ENCODE measurements around the gene RNF38. TPM values are rescaled to one million over a fixed set of nuclear protein-coding genes. Genes with fewer than 3 reads are reported as not detected.
"Not testable (repeated sequence)": the region's sequence is repeated elsewhere in the genome, so short reads cannot be mapped to it uniquely, and the experiment has no call there.

The RNF38 gene
- total RNA-seq, 1 donor from 2014 or later, result 16.1 TPM

DNA sequence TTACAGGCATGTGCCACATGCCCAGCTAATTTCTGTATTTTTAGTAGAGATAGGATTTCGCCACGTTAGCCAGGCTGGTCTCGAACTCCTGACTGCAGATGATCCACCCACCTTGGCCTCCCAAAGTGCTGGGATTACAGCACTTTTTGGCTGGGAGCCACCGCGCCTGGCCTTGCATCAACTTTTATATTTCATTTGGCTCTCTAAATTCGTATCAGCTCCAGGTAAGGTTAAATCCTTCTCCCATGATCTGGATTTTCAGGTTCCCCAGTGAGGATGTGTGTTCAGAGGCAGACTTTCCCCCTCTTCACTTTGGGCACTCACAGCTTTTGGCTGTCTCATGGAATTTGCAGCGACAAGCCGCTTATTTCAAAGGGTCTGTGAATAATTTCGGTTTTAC, 16.8 kb upstream of the RNF38 start:
- Histone ChIP-seq H3K4me1 (no peaks in the 10 kb centered on the region), H3K27me3 (no peaks in the 10 kb centered on the region), H3K36me3 (peaks cover 2 to 5% of the 10 kb centered on the region in 2 donors), H3K27ac (no peak overlapping the region), H3K4me3 (no peak overlapping the region), H3K9me3 (no peaks in the 10 kb centered on the region)
- TF ChIP-seq, protein P1, sequence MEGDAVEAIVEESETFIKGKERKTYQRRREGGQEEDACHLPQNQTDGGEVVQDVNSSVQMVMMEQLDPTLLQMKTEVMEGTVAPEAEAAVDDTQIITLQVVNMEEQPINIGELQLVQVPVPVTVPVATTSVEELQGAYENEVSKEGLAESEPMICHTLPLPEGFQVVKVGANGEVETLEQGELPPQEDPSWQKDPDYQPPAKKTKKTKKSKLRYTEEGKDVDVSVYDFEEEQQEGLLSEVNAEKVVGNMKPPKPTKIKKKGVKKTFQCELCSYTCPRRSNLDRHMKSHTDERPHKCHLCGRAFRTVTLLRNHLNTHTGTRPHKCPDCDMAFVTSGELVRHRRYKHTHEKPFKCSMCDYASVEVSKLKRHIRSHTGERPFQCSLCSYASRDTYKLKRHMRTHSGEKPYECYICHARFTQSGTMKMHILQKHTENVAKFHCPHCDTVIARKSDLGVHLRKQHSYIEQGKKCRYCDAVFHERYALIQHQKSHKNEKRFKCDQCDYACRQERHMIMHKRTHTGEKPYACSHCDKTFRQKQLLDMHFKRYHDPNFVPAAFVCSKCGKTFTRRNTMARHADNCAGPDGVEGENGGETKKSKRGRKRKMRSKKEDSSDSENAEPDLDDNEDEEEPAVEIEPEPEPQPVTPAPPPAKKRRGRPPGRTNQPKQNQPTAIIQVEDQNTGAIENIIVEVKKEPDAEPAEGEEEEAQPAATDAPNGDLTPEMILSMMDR (IDR thresholded peaks at IDR 0.05), result no peak
- no peak for DNase-seq (ENCODE audit: low spot score in 2 of 2)
- intact Hi-C loops (cut with DNase I), result no loop called here

- intact Hi-C loops (cut with DNase I), result no loop called here
- DNase-seq (ENCODE audit: low spot score in 2 of 2), result no peak
- Histone ChIP-seq H3K4me3 (no peak overlapping the region), H3K27me3 (no peaks in the 10 kb centered on the region), H3K36me3 (no peaks in the 10 kb centered on the region), H3K9me3 (no peaks in the 10 kb centered on the region), H3K4me1 (no peaks in the 10 kb centered on the region), H3K27ac (no peak overlapping the region)
- TF ChIP-seq, protein P1 (IDR thresholded peaks at IDR 0.05), result no peak
Measured at GRCh38 chr9:36415822-36416525, 15.9 kb upstream of the RNF38 start.

GRCh38 chr9:36411410-36411809, 11.3 kb upstream of the RNF38 start:
- H3K27ac ChIP-seq; H3K4me1 ChIP-seq; intact Hi-C loops (cut with DNase I); H3K27me3 ChIP-seq; H3K4me3 ChIP-seq; DNase-seq (ENCODE audit: low spot score in 2 of 2); H3K9me3 ChIP-seq; H3K36me3 ChIP-seq: not testable (repeated sequence)

DNA sequence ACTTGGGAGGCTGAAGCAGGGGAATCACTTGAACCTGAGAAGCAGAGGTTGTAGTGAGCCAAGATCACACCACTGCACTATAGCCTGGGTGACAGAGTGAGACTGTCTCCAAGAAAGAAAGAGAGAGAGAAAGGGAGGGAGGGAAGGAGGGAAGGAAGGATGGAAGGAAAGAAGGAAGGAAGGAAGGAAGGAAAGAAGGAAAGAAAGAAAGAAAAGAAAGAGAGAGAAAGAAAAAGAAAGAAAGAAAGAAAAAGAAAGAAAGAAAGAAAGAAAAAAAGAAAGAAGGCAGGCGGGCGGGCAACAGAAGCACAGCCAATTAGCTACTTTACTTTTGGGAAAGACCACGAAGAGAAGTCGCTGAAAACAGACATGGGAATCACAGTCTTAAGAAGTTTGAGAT, 9.0 kb upstream of the RNF38 start:
- not testable (repeated sequence) for H3K36me3 ChIP-seq; H3K9me3 ChIP-seq; H3K4me1 ChIP-seq; DNase-seq (ENCODE audit: low spot score in 2 of 2); H3K27ac ChIP-seq; H3K27me3 ChIP-seq; H3K4me3 ChIP-seq
- intact Hi-C loops (cut with DNase I), result loop anchor here (10.0 kb wide), 1 partner anchor 1016 kb away; the partner anchor contains the start of gene GRHPR

- peaks cover 0 to 3% of the 10 kb centered on the region in 2 donors for H3K4me1 ChIP-seq
- H3K4me3 ChIP-seq, result no peak overlapping the region
- no peaks in the 10 kb centered on the region for H3K36me3 ChIP-seq
- TF ChIP-seq, protein P1 (IDR thresholded peaks at IDR 0.05), result peak; percentile 87 to 92 (median 91)
- DNase-seq (ENCODE audit: low spot score in 2 of 2), result peak in 1 of 2 donors; percentile 79
- no peaks in the 10 kb centered on the region for H3K9me3 ChIP-seq
- H3K27me3 ChIP-seq, result no peaks in the 10 kb centered on the region
- peak overlapping the region; percentile 4 to 42 for H3K27ac ChIP-seq
- intact Hi-C loops (cut with DNase I), result loop anchor here (1.0 to 10.0 kb wide), 2 partner anchors 148 to 1018 kb away; partner anchors contain the start of gene GRHPR
Measured at GRCh38 chr9:36407122-36407723, 7.2 kb upstream of the RNF38 start.

DNA sequence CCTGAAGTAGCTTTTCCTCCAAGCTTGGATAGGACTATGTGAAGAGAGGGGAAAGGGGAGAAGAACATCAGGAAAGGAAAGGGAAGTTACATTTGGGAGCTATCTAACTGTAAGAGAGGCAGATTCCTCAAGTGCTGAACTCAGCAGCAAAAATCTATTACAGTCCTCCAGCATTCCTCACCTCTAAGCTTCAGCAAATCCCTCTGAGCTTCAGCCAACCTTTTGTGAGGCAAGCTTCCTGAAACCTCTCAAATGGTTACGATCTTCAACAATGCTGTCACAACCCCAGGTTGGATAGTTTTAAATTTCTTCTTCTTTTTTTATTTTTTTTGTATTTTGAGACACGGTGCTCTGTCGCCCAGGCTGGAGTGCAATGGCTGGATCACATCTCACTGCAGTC, 2.5 kb upstream of the RNF38 start:
- no peak for DNase-seq (ENCODE audit: low spot score in 2 of 2)
- TF ChIP-seq, protein P1 (IDR thresholded peaks at IDR 0.05), result no peak
- Histone ChIP-seq H3K36me3 (no peaks in the 10 kb centered on the region), H3K4me3 (no peak overlapping the region), H3K27ac (no peak overlapping the region), H3K9me3 (no peaks in the 10 kb centered on the region), H3K27me3 (no peaks in the 10 kb centered on the region), H3K4me1 (peaks cover 0 to 11% of the 10 kb centered on the region in 2 donors)
- intact Hi-C loops (cut with DNase I), result loop anchor here (5.0 to 10.0 kb wide), 3 partner anchors 170 to 1945 kb away; partner anchors contain the start of genes DNAI1, FAM219A, GRHPR and MELK
